ENCODE measurements around the gene CHEK1. TPM values are rescaled to one million over a fixed set of nuclear protein-coding genes. Genes with fewer than 3 reads are reported as not detected.

The CHEK1 gene
- total RNA-seq, 1 donor from 2014 or later: 52.7 TPM

DNA sequence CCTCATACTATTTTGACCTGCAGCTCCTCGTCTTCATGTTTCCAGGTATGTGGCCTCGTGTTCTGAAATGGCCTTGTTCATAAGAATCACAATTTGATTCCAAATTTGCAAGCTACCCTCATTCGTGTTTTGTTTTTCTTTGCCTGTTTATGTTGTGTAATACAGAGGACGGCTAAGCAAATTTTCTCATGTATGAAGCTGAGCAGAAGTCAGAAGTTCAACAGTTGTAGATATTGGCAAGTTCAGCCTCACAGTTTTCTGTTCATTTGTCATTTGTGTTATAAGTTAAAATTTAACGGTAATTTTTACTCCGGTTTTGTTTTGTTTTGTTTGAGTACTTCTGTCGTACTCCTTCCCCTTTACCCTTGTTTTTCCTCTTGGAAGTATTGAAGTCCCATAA, 15.4 kb upstream of the CHEK1 start:
- Mint-ChIP-seq H3K4me1 (ENCODE audit: low read depth) (no peaks in the 10 kb centered on the region), H3K9me3 (ENCODE audit: low read depth) (no peaks in the 10 kb centered on the region), H3K4me3 (ENCODE audit: low read depth) (no peak overlapping the region), H3K36me3 (ENCODE audit: insufficient read depth) (peaks cover 49% of the 10 kb centered on the region), H3K27ac (no peak overlapping the region), H3K27me3 (no peaks in the 10 kb centered on the region)
- TF ChIP-seq CTCF (IDR thresholded peaks at IDR 0.05; ENCODE audit: unreplicated experiment): no peak
- no peak for DNase-seq (ENCODE audit: low spot score, unreplicated experiment)

DNA sequence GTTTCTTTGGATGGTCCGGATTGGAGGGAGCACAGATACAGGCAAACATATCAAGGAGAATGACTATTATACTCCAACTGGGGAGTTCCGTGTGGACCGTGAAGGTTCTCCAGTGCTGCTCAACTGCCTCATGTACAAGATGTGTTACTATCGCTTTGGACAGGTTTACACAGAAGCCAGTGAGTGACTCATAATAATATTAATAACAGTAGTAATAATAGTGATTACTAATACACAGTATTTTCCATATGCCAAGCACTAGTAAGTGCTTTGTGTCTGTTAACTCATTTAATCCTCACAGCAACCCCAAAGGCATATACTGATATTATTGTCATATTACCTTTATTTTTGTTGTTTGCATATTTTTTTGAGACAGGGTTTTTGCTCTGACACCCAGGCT, 6.6 kb upstream of the CHEK1 start:
- H3K4me1 Mint-ChIP-seq (ENCODE audit: low read depth): no peaks in the 10 kb centered on the region
- H3K27ac Mint-ChIP-seq: no peak overlapping the region
- no peaks in the 10 kb centered on the region for H3K27me3 Mint-ChIP-seq
- TF ChIP-seq CTCF (IDR thresholded peaks at IDR 0.05; ENCODE audit: unreplicated experiment): no peak
- no peak overlapping the region for H3K4me3 Mint-ChIP-seq (ENCODE audit: low read depth)
- no peaks in the 10 kb centered on the region for H3K9me3 Mint-ChIP-seq (ENCODE audit: low read depth)
- DNase-seq (ENCODE audit: low spot score, unreplicated experiment): no peak
- peaks cover 23% of the 10 kb centered on the region for H3K36me3 Mint-ChIP-seq (ENCODE audit: insufficient read depth)

- Mint-ChIP-seq H3K27ac (no peak overlapping the region), H3K4me1 (ENCODE audit: low read depth) (peaks cover 12% of the 10 kb centered on the region), H3K36me3 (ENCODE audit: insufficient read depth) (peaks cover 12% of the 10 kb centered on the region), H3K4me3 (ENCODE audit: low read depth) (no peak overlapping the region), H3K27me3 (no peaks in the 10 kb centered on the region), H3K9me3 (ENCODE audit: low read depth) (no peaks in the 10 kb centered on the region)
- TF ChIP-seq CTCF (IDR thresholded peaks at IDR 0.05; ENCODE audit: unreplicated experiment): no peak
- DNase-seq (ENCODE audit: low spot score, unreplicated experiment): no peak
Observed at GRCh38 chr11:125621995-125622394, 3.0 kb upstream of the CHEK1 start.

GRCh38 chr11:125623064-125623463, 1.9 kb upstream of the CHEK1 start:
- Mint-ChIP-seq H3K4me1 (ENCODE audit: low read depth) (peaks cover 18% of the 10 kb centered on the region), H3K36me3 (ENCODE audit: insufficient read depth) (peaks cover 12% of the 10 kb centered on the region), H3K27me3 (no peaks in the 10 kb centered on the region), H3K4me3 (ENCODE audit: low read depth) (no peak overlapping the region), H3K27ac (peak overlapping the region; percentile 12), H3K9me3 (ENCODE audit: low read depth) (no peaks in the 10 kb centered on the region)
- no peak for TF ChIP-seq CTCF (IDR thresholded peaks at IDR 0.05; ENCODE audit: unreplicated experiment)
- DNase-seq (ENCODE audit: low spot score, unreplicated experiment): no peak

- H3K27ac Mint-ChIP-seq: peak overlapping the region; percentile 94
- DNase-seq (ENCODE audit: low spot score, unreplicated experiment): peak; percentile 59
- no peak for TF ChIP-seq CTCF (IDR thresholded peaks at IDR 0.05; ENCODE audit: unreplicated experiment)
- no peaks in the 10 kb centered on the region for H3K9me3 Mint-ChIP-seq (ENCODE audit: low read depth)
- peaks cover 21% of the 10 kb centered on the region for H3K4me1 Mint-ChIP-seq (ENCODE audit: low read depth)
- H3K36me3 Mint-ChIP-seq (ENCODE audit: insufficient read depth): peaks cover 7% of the 10 kb centered on the region
- no peaks in the 10 kb centered on the region for H3K27me3 Mint-ChIP-seq
- H3K4me3 Mint-ChIP-seq (ENCODE audit: low read depth): peak overlapping the region; percentile 96
Observed at GRCh38 chr11:125625225-125625629, 264 bp downstream of the CHEK1 start.

All from progenitor cell of endocrine pancreas (in vitro differentiated cells).